Common myeloid progenitor, CD34-positive (primary cell): ENCODE data around the gene TTC33.

Source experiments
- CTCF ChIA-PET: fragments of 350-600 bp; sonication (Branson Sonifier 250); formaldehyde crosslinking; loops from one replicate; lab custom pipeline; 2021; ENCODE audit warnings: antibody characterized with exemption; lab: Charles Lee
- POLR2A ChIA-PET: fragments of 350-600 bp; sonication (Branson Sonifier 250); formaldehyde crosslinking; loops from one replicate; lab custom pipeline; 2021; ENCODE audit warnings: antibody characterized with exemption; lab: Charles Lee
- DNase-seq, 3 donors: peaks; one replicate each; pipeline versions ENCODE4 v3.0.0 to v3.0.0-alpha.2; 2013
- H3K27ac ChIP-seq, 2 experiments: 1 replicate in 1 of 2; 2 replicates in 1 of 2; pipeline ENCODE4 v1.7.0; 2013; ENCODE audit warnings: inconsistent platforms in 2 of 2, low read length in 2 of 2, mild to moderate bottlenecking in 2 of 2, low read depth in 1 of 2, moderate library complexity in 1 of 2; ENCODE audit not compliant: severe bottlenecking in 2 of 2, insufficient read depth in 1 of 2, poor library complexity in 1 of 2
- H3K27me3 ChIP-seq, 5 experiments: replicated peaks in 2 of 5; 1 replicate in 3 of 5; 2 replicates in 2 of 5; pipeline versions ENCODE4 v1.6.1 to v1.7.0; 2013; ENCODE audit warnings: low read length in 4 of 5, mild to moderate bottlenecking in 2 of 5, moderate library complexity in 2 of 5, inconsistent platforms in 1 of 5; ENCODE audit not compliant: insufficient read depth in 5 of 5, control insufficient read depth in 4 of 5
- H3K36me3 ChIP-seq, 4 experiments: 1 replicate in 2 of 4; 2 replicates in 2 of 4; pipeline versions ENCODE4 v1.6.1 to v1.7.0; 2013; ENCODE audit warnings: low read length in 3 of 4, control low read depth in 1 of 4, mild to moderate bottlenecking in 1 of 4; ENCODE audit not compliant: control insufficient read depth in 4 of 4, insufficient read depth in 4 of 4
- H3K4me1 ChIP-seq, 4 experiments: 1 replicate in 3 of 4; 2 replicates in 1 of 4; pipeline versions ENCODE4 v1.6.1 to v1.7.1; 2013; ENCODE audit warnings: low read length in 3 of 4, mild to moderate bottlenecking in 3 of 4, control low read depth in 1 of 4, inconsistent platforms in 1 of 4, moderate library complexity in 1 of 4; ENCODE audit not compliant: control insufficient read depth in 4 of 4, insufficient read depth in 4 of 4; ENCODE audit errors: control extremely low read depth in 1 of 4
- H3K4me3 ChIP-seq, 7 experiments: 1 replicate in 4 of 7; 2 replicates in 3 of 7; pipeline versions ENCODE4 v1.5.1 to v1.7.0; 2013; ENCODE audit warnings: mild to moderate bottlenecking in 7 of 7, low read length in 6 of 7, moderate library complexity in 6 of 7, inconsistent platforms in 2 of 7, low read depth in 2 of 7, control low read depth in 1 of 7; ENCODE audit not compliant: insufficient read depth in 4 of 7, control insufficient read depth in 1 of 7; ENCODE audit errors: extremely low read depth in 1 of 7
- H3K9me3 ChIP-seq, 5 experiments: 1 replicate in 4 of 5; 2 replicates in 1 of 5; pipeline versions ENCODE4 v1.6.1 to v1.7.1; 2013; ENCODE audit warnings: low read length in 4 of 5, mild to moderate bottlenecking in 2 of 5, inconsistent platforms in 1 of 5, low read depth in 1 of 5, moderate library complexity in 1 of 5; ENCODE audit not compliant: control insufficient read depth in 4 of 5, insufficient read depth in 2 of 5; ENCODE audit errors: control extremely low read depth in 1 of 5
- WGBS: methylation state at CpG from one replicate; pipeline ENCODE4 v1.1.5; 2013; ENCODE audit not compliant: insufficient coverage; 5-methylcytosine and 5-hydroxymethylcytosine counted together

TTC33 gene

DNA sequence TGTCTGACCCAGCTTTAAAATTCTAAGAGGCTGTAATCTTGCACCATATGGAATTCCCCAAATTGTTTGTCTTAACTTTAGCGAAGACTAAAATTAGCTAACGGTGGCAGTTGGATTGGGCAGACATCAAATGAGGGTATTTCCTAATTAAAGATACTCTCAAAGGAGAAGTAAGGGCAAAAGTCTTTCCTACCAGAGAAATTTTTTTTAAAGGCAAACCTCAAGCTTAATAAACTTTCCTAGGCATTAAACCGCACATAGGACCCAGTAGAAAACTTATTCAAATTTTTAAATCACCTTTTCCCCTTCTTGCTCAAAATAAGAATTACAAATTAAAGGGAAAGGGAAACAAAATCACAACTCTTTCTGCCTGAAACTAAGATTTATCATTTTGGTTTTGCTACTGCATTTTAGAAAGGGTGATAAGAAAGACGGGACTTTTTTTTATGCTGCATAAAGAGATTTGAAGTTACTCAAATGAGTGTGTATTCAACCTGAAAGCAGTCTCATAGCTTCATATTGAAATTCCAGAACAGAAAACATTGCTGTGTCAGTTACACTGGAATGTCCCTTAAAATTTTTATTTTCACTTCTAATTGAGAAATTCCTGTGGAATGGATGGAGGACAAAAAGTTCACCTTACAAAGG lies 265.2 kb downstream of the TTC33 start:
- H3K36me3 ChIP-seq: no peaks in the 10 kb centered on the region
- H3K27ac ChIP-seq: no peak overlapping the region
- peak overlapping the region in 1 of 7 experiments; percentile 11 for H3K4me3 ChIP-seq
- ChIA-PET POLR2A (no interaction called here), CTCF (no interaction called here)
- DNase-seq: peak; percentile 31 to 88 (median 88)
- no peaks in the 10 kb centered on the region for H3K27me3 ChIP-seq
- WGBS: 0% methylated on average over 1 of the region's 4 CpGs
- H3K9me3 ChIP-seq: no peaks in the 10 kb centered on the region
- H3K4me1 ChIP-seq: peaks cover 30 to 62% (median 50%) of the 10 kb centered on the region in 4 experiments

DNA sequence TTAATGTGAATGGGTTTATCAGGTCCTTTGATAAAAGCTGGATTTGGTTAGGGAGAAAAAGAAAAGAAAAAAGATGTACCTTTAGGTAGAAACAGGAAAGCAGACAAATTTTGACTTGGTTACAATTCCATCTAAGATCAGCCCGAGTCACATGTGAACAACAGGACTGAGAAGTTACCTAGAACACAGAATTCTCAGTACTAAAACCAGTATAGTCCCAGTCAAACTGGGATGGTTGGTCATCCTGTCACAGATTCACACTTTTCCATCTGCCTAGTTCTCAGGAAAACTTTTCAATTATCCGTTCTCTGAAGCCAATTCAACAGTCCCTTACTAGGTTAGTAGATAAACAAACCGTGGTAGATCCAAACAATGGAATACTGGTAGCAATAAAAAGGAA lies 266.3 kb downstream of the TTC33 start:
- no peak overlapping the region for H3K27ac ChIP-seq
- ChIA-PET POLR2A (no interaction called here), CTCF (interaction anchor here (1.1 to 1.3 kb wide), 3 partner anchors 11 to 16 kb away, joined by 3 to 4 read pairs (median 3); no protein-coding TSS in a partner anchor)
- no peaks in the 10 kb centered on the region for H3K9me3 ChIP-seq
- H3K4me1 ChIP-seq: peaks cover 34 to 72% (median 59%) of the 10 kb centered on the region in 4 experiments
- H3K27me3 ChIP-seq: no peaks in the 10 kb centered on the region
- no peak overlapping the region for H3K4me3 ChIP-seq
- no peak for DNase-seq
- no peaks in the 10 kb centered on the region for H3K36me3 ChIP-seq
- WGBS: 100% methylated on average over 1 of the region's 3 CpGs

DNA sequence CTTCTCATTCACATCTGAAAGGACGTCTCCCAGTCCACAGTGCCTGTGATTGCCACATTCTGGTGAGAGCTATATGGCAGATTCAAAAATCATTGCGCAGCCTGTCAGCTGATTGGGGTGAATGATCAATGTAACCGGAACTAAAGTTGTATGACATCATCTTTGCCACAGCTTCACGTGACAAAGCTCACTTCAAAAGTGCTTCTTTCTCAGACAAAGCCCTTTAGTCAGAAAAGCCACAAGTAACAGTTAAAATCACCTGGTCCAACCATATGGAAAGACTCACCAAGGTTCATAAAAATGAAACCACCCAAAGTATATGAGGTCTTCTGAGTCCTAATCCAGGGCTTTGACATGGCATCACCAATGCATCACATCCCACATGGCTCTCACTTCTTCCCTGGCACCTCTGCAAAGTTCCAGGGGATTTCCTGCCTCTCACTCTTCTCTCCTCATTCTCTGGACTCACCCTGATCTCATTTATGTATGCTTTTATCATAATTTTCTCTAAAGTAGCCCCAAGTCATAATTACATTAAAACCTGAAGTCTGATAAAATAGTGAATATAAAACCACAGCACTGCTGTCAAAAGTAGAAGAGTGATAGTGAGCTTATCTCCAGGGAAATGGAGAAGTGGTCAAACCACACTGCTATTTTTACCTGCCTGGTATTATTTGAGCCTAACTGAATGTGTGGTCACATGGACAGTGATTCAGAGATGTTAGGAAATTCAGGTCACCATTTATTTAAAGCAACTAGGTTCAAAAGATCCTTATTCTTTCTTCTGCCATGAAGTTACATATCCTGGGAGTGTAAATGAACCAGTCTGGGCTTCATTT lies 269.1 kb downstream of the TTC33 start:
- ChIA-PET POLR2A (no interaction called here), CTCF (interaction anchor here (0.8 to 1.6 kb wide), 4 partner anchors 14 to 200 kb away, joined by 3 to 4 read pairs (median 4); no protein-coding TSS in a partner anchor)
- peaks cover 45 to 83% (median 67%) of the 10 kb centered on the region in 4 experiments for H3K4me1 ChIP-seq
- peak overlapping the region; percentile 27 to 55 for H3K27ac ChIP-seq
- peak overlapping the region in 2 of 7 experiments; percentile 21 to 35 for H3K4me3 ChIP-seq
- H3K36me3 ChIP-seq: no peaks in the 10 kb centered on the region
- peak; percentile 84 to 95 (median 94) for DNase-seq
- no peaks in the 10 kb centered on the region for H3K27me3 ChIP-seq
- 26% methylated on average over 4 of the region's 4 CpGs for WGBS
- H3K9me3 ChIP-seq: no peaks in the 10 kb centered on the region

DNA sequence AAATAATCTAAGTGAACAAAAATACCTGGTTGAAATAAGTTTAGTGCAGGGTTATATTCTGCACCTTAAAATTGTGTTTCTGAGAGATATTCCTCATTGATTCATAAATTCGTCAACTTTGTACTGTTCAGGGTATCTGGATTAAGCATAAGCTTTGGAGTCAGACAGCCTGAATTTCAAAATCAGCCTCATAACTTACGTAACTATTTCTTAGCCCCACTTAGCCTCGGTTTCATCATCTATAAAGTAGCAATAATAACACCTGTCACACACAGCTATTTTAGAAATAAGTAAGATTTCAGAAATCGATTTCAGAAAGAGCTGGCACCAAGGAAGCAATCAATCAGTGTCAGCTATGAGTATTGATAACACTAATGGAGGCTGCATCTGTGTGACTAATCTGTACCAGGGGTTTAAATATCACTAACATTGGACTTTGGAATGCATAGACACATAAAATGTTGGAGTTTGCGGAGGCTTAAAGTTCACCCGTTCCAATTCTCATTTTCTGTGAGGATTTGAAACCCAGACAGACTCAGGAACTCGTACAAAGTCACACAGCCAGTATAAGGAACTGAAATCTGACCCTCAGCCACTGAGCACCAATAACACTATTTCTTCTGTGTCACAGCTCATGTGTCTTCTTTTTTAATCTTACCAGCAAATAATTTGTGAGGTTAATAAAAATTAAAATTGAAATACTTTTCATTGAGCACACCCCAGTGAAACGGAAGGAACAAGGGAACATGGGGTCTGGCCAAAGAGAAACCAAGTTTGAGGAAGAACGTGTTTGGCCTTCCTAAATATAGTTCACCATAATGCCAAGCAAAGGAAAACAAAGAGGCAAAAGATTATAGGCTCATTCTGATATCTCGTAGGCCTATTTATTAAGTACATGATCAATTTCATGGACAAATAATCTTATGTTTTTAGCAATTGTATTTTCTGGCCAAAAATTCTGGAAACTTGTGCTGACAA lies 270.5 kb downstream of the TTC33 start:
- H3K9me3 ChIP-seq: no peaks in the 10 kb centered on the region
- peaks cover 43 to 74% (median 60%) of the 10 kb centered on the region in 4 experiments for H3K4me1 ChIP-seq
- 83% methylated on average over 6 of the region's 10 CpGs for WGBS
- CTCF ChIA-PET: interaction anchor here (0.9 to 1.6 kb wide), 4 partner anchors 100 to 201 kb away, joined by 3 to 4 read pairs (median 4); no protein-coding TSS in a partner anchor
- POLR2A ChIA-PET: no interaction called here
- no peak overlapping the region for H3K27ac ChIP-seq
- no peak overlapping the region for H3K4me3 ChIP-seq
- H3K36me3 ChIP-seq: no peaks in the 10 kb centered on the region
- no peaks in the 10 kb centered on the region for H3K27me3 ChIP-seq
- peak in 2 of 3 donors; percentile 25 to 39 for DNase-seq

DNA sequence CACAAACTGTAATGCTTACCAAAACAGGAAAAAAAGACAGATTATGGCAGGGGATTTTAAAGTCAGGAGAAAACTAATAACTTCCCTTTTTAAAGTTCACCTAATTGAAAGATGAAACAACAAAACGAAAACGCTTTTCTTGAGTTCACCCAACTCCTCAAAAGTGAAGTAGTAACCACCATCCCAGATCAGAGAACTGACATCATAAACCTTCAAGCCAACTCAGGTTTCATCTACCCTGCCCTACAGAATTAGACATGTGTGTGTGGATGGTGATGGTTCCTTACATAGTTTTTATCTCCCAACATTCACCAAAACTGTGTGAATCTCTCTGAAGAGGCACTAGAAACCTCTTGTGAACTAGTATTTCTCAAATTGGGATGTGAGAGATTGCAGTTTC lies 271.3 kb downstream of the TTC33 start:
- H3K4me1 ChIP-seq: peaks cover 43 to 70% (median 56%) of the 10 kb centered on the region in 4 experiments
- peak overlapping the region in 1 of 7 experiments; percentile 8 for H3K4me3 ChIP-seq
- no peaks in the 10 kb centered on the region for H3K9me3 ChIP-seq
- peak in 2 of 3 donors; percentile 71 to 78 for DNase-seq
- no peaks in the 10 kb centered on the region for H3K36me3 ChIP-seq
- H3K27me3 ChIP-seq: no peaks in the 10 kb centered on the region
- ChIA-PET CTCF (interaction anchor here (1.2 to 1.5 kb wide), 2 partner anchors 95 to 99 kb away, joined by 3 read pairs; no protein-coding TSS in a partner anchor), POLR2A (no interaction called here)
- H3K27ac ChIP-seq: no peak overlapping the region
- no CpG with 5 or more reads among the region's 2 CpGs for WGBS

DNA sequence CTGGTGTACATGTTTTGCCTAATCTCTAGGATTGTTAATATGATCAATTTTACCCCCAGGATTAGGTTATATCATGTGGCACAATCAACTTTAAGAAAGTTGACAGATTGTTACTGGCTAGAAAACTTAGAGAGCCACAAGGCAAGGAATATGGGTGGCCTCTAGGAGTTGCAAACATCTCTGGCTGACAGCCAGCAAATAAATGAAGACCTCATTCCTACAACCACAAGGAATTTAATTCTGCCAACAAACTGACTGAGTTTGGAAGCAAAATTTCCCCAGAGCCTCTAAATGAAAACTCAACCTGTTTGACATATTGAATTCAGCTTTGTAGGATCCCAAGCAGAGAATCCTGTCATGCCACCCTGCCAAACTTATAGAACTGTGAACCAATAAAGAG lies 272.4 kb downstream of the TTC33 start:
- DNase-seq: no peak
- no peaks in the 10 kb centered on the region for H3K27me3 ChIP-seq
- no peak overlapping the region for H3K4me3 ChIP-seq
- ChIA-PET CTCF (interaction anchor here (1.2 kb wide), 1 partner anchor 94 kb away, joined by 3 read pairs; no protein-coding TSS in a partner anchor), POLR2A (no interaction called here)
- no peaks in the 10 kb centered on the region for H3K9me3 ChIP-seq
- H3K4me1 ChIP-seq: peaks cover 39 to 58% (median 48%) of the 10 kb centered on the region in 4 experiments
- H3K27ac ChIP-seq: no peak overlapping the region
- no peaks in the 10 kb centered on the region for H3K36me3 ChIP-seq
